ENCODE results near the gene FLNB.

Gene FLNB

GRCh38 chr3:58008141-58009025 is at the start of gene FLNB (continued):
- TF ChIP-seq ZNF146 (tag by site-specific recombination; IDR thresholded peaks at IDR 0.05) = no peak
- TF ChIP-seq ZNF501 (tag by site-specific recombination; IDR thresholded peaks at IDR 0.05) = peak; percentile 91
- TF ChIP-seq ZNF416 (tag by site-specific recombination; IDR thresholded peaks at IDR 0.05) = no peak
- no peak for TF ChIP-seq ZNF670 (tag by site-specific recombination; IDR thresholded peaks at IDR 0.05; ENCODE audit: low read depth)
- TF ChIP-seq EGR2 (tag by site-specific recombination; IDR thresholded peaks at IDR 0.05; ENCODE audit: low read depth) = peak; percentile 46
- TF ChIP-seq BCL11A (tag by site-specific recombination; IDR thresholded peaks at IDR 0.05; ENCODE audit: low read depth) = no peak
- TF ChIP-seq KLF1 (tag by site-specific recombination; IDR thresholded peaks at IDR 0.05) = no peak
- TF ChIP-seq PRDM4 (tag by site-specific recombination; IDR thresholded peaks at IDR 0.05) = no peak
- TF ChIP-seq, protein P1, sequence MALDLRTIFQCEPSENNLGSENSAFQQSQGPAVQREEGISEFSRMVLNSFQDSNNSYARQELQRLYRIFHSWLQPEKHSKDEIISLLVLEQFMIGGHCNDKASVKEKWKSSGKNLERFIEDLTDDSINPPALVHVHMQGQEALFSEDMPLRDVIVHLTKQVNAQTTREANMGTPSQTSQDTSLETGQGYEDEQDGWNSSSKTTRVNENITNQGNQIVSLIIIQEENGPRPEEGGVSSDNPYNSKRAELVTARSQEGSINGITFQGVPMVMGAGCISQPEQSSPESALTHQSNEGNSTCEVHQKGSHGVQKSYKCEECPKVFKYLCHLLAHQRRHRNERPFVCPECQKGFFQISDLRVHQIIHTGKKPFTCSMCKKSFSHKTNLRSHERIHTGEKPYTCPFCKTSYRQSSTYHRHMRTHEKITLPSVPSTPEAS (tag by site-specific recombination; IDR thresholded peaks at IDR 0.05) = peak; percentile 30; the same call in 1 of the 2 replicates
- TF ChIP-seq ZBTB17 (tag by site-specific recombination; IDR thresholded peaks at IDR 0.05) = peak; percentile 97
- TF ChIP-seq ZNF639 (tag by site-specific recombination; IDR thresholded peaks at IDR 0.05) = no peak
- peak; percentile 89 for TF ChIP-seq ZNF600 (tag by site-specific recombination; IDR thresholded peaks at IDR 0.05)
- 0 out of 2 replicates have a peak, but pooled peaks have one; percentile 24 for TF ChIP-seq ZEB2 (tag by site-specific recombination; IDR thresholded peaks at IDR 0.05)
- TF ChIP-seq ZNF660 (tag by site-specific recombination; IDR thresholded peaks at IDR 0.05) = peak; percentile 15; the same call in 1 of the 2 replicates
- TF ChIP-seq ZBTB6 (tag by site-specific recombination; IDR thresholded peaks at IDR 0.05) = no peak
- no peak for TF ChIP-seq ZNF121 (tag by site-specific recombination; IDR thresholded peaks at IDR 0.05)
- TF ChIP-seq ZNF76 (tag by site-specific recombination; IDR thresholded peaks at IDR 0.05; ENCODE audit: borderline replicate concordance, low read depth) = 0 out of 2 replicates have a peak, but pooled peaks have one; percentile 18
- TF ChIP-seq ZNF155 (tag by site-specific recombination; IDR thresholded peaks at IDR 0.05) = no peak
- TF ChIP-seq, protein P2, sequence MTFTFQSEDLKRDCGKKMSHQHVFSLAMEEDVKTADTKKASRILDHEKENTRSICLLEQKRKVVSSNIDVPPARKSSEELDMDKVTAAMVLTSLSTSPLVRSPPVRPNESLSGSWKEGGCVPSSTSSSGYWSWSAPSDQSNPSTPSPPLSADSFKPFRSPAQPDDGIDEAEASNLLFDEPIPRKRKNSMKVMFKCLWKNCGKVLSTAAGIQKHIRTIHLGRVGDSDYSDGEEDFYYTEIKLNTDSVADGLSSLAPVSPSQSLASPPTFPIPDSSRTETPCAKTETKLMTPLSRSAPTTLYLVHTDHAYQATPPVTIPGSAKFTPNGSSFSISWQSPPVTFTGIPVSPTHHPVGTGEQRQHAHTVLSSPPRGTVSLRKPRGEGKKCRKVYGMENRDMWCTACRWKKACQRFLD (tag by site-specific recombination; IDR thresholded peaks at IDR 0.05) = no peak
- TF ChIP-seq RBAK (tag by site-specific recombination; IDR thresholded peaks at IDR 0.05) = no peak
- TF ChIP-seq, protein P3, sequence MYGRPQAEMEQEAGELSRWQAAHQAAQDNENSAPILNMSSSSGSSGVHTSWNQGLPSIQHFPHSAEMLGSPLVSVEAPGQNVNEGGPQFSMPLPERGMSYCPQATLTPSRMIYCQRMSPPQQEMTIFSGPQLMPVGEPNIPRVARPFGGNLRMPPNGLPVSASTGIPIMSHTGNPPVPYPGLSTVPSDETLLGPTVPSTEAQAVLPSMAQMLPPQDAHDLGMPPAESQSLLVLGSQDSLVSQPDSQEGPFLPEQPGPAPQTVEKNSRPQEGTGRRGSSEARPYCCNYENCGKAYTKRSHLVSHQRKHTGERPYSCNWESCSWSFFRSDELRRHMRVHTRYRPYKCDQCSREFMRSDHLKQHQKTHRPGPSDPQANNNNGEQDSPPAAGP (tag by site-specific recombination; IDR thresholded peaks at IDR 0.05) = 0 out of 2 replicates have a peak, but pooled peaks have one; percentile 42
- TF ChIP-seq ZBTB7A (tag by site-specific recombination; IDR thresholded peaks at IDR 0.05; ENCODE audit: low read depth) = no peak; the same call in 1 of the 2 replicates
- no peak for TF ChIP-seq ZNF776 (tag by site-specific recombination; IDR thresholded peaks at IDR 0.05; ENCODE audit: borderline replicate concordance)
- no peak for TF ChIP-seq ZNF677 (tag by site-specific recombination; IDR thresholded peaks at IDR 0.05)
- TF ChIP-seq ZNF561 (tag by site-specific recombination; IDR thresholded peaks at IDR 0.05; ENCODE audit: borderline replicate concordance) = no peak
- TF ChIP-seq, protein P4, sequence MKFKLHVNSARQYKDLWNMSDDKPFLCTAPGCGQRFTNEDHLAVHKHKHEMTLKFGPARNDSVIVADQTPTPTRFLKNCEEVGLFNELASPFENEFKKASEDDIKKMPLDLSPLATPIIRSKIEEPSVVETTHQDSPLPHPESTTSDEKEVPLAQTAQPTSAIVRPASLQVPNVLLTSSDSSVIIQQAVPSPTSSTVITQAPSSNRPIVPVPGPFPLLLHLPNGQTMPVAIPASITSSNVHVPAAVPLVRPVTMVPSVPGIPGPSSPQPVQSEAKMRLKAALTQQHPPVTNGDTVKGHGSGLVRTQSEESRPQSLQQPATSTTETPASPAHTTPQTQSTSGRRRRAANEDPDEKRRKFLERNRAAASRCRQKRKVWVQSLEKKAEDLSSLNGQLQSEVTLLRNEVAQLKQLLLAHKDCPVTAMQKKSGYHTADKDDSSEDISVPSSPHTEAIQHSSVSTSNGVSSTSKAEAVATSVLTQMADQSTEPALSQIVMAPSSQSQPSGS (tag by site-specific recombination; IDR thresholded peaks at IDR 0.05; ENCODE audit: low read depth) = no peak
- TF ChIP-seq PRDM1 (tag by site-specific recombination; IDR thresholded peaks at IDR 0.05) = no peak
- TF ChIP-seq PBX3 (CRISPR knock-in tag; IDR thresholded peaks at IDR 0.05) = no peak

Data from HEK293 (cell line).